HK-2 (cell line): Measurements from ENCODE around the gene KRT72.

Experiments
- DNase-seq: peaks from one replicate; pipeline ENCODE4 v3.0.0-alpha.2; 2018; ENCODE audit not compliant: unreplicated experiment

KRT72 gene

GRCh38 chr12:52578469-52578868 is 22.8 kb downstream of the KRT72 start:
- DNase-seq: no peak

DNA sequence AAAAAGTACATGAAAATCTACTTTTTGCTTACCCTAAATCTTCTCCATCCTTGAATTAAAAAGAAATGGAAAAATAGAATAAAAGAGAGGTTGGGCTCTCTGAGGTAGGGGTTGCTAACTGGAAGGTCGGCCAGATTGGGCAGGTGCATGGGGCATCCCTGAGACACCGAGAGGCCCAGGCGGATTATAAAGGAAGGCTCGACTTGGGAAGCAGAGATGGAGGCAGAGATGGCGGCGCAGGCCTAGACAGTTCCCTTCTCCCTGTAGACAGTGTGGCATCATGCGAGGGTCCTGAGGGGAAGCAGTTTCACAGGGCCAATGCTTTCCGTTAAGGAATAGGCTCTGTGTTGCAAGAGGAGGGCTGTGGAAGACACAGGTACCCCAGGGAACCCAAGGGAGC is 23.9 kb downstream of the KRT72 start:
- DNase-seq: no peak

DNA sequence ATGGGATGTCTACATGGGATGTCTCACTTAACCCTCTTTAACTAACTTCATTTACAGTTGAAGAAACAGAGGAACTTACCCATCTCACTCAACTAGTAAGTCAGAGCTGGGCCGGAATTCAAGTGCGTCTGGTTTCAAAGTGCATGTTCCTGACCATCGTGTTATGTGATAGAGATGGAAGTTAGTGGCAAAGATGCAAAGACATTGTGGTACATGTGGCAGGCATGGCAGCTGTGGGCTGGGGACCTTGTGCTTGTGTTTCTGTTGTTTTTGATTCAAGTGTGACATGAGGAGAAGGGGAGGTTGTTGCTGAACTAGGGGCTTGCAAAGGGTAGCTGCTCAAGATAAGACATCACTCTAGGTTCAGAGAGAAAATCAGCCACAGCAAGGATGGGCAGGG is 25.3 kb downstream of the KRT72 start:
- DNase-seq: no peak

DNA sequence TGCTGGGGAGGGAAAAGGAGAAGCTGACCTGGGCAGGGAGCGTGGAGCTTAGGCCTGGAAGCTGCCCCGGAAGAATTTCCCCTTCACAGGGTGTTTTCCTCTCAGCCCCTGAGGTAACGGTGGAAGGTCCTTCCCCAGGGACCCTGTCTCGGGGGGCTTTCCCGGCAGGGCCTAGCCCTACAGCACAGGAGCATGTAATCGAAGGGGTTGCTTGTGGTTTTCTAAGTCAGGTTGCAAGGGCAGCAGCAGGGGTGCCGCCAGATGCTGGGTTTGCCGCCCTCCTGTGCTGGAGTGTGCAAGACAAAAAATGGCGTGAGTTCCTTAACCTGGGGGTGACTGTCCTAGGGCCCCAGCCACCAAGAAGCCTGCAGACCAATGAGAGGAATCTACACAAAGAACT is 26.0 kb downstream of the KRT72 start:
- no peak for DNase-seq

- DNase-seq: no peak
These were observed 27.5 kb downstream of the KRT72 start, which contains the start of gene KRT74 for GRCh38 chr12:52573743-52574142. TSS of gene KRT74 (minus strand) at chr12:52573843. CDS start at chr12:52573777, 66 bp downstream.

DNA sequence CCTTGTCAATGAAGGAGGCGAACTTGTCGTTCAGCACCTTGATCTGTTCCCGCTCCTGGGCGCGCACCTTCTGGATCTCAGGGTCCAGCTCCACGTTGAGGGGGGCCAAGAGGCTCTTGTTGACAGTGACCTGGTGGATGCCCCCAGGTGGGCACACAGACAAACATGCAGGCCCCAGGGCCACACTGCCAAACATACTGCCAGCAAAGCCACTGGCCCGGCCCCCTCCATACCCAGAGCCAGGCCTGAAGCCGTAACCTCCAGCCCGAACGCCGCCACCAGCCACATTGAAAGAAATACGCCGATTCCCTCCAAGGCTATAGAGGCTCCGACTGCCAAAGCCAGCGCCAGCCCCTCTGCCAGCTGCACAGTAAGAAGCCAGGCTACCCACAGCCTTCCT is 28.0 kb downstream of the KRT72 start:
- DNase-seq: no peak

GRCh38 chr12:52570511-52570910 is 30.8 kb downstream of the KRT72 start:
- DNase-seq: no peak

DNA sequence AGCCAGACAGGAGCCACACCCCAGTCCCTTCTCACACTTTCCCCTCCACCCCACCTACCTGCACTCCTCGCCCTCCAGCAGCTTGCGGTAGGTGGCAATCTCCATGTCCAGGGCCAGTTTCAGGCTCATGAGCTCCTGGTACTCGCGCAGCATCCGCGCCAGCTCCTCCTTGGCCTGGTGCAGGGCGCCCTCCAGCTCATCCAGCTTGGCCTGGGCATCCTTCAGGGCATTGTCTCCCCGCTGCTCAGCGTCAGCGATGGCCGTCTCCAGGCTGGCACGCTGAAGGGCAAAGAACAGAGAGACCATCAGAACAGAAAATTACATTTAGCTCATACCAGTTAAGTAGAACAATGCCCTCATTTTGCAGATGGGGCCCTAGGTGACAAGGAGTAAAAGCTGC is 33.2 kb downstream of the KRT72 start:
- no peak for DNase-seq

DNA sequence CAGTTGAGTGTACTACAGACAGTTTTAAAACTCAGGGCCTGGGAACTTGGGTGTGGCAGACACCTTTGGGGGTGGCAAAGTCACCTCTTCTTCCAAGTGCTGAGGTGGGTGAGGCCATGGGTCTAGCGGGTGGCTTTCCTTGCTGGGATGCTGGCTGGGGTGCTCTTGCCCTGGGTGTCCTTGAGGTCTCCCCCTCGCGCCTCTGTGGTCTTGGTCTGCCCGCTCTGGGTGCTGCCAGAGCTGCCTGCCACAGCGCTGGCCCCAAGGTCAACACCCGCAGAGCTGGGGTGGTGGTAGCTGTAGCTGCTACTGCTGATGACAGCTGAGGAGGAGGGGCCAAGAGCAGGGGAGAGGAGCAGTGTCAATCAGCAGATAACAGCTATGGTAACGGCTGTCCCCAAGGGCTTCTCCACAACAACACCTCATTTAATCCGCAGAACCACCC is 34.4 kb downstream of the KRT72 start:
- no peak for DNase-seq

DNA sequence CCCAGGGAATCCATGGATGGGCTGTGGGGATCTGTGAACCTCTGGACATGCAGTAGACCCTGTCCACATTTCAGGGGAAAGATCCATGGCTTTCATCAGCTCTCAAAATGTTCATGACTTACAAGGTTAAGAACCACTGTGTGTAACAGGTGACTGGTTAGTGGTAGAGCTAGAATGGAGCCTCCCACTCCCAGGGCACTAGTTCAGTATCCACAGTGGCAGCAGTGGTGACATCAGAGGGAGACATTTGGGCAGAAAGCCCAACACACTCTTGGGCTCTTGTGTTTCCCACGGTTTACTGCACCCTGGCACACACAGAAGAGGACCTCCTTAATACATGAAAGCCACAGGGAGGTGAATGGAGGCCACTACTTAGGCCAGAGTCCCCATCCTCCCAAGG is 36.7 kb downstream of the KRT72 start:
- DNase-seq: no peak

DNA sequence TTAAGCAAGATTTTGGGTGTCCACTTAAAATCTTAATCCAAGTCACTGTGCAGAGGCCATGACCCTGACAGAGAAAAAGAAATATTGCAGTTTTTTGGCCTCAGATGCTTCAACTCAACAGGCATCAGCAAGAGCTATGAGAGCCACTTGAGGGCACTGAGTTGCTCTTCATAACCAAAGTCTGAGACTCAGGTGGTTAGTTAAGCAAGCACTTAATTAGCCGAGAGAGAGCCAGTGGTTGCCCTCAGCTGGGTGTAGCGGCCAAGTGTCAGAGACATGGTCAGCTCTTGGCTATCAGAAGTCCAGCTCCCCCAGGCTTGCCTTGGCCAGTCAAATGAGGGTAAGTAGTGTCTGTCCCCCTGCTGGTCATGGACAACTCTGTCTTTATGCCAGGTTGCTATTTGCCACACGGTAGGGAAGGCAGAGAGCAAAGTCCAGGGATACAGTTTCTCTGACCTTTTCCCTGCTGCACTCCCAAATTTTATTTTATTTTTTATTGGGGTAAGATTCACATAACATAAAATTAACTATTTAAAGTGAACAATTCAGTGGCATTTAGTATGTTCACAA is 39.3 kb downstream of the KRT72 start:
- DNase-seq: no peak

DNA sequence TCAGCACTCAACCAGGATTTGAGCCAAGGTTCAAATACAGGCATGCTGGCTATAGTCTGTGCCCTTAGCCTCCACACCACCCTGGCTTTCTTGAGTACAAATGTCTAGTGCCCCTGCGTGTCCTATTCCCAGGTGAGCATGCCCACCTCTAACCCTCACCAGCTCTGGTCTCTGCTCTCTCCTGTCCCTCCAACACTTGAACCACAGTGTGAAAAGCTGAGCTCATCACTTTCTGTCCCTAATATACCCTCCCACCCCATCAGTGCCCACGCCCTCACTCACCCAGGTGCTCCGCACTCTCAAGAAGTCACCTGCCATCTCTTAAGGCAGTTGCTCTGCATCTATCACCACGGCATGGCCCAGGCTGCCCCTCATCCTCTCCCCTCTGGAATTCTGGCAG is 41.3 kb downstream of the KRT72 start:
- DNase-seq: no peak

DNA sequence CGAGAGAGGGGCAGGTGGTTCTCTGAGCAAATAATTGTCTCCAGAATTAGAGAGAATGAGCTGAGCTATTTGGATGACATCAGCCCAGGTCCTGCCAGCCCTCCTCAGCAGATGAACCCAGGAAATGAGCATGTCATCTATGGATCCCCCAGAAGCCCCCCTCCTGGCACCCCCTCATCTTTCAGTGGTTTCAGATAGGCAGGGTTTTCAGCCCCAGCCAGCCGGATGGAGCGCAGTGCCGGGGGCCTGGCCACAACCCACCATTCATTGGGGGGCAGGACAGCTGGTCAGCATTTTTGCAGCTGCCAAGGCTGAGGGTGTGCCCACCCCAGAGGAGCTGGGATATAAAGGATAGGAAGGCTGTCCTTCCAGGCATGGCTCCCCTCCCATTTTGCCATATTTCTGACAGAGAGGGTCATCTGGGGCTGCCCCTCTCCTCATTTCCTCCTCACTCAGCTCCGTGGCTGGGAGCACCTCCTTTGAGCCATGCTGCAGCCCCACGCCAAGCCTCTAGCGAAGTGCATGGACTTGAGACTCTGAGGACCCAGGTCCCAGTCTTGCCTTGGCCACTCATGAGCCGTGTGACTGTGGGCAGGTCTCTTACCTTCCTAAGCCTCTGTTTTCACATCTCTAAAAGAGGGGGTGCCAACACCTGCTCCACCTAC is 42.4 kb downstream of the KRT72 start:
- no peak for DNase-seq

DNA sequence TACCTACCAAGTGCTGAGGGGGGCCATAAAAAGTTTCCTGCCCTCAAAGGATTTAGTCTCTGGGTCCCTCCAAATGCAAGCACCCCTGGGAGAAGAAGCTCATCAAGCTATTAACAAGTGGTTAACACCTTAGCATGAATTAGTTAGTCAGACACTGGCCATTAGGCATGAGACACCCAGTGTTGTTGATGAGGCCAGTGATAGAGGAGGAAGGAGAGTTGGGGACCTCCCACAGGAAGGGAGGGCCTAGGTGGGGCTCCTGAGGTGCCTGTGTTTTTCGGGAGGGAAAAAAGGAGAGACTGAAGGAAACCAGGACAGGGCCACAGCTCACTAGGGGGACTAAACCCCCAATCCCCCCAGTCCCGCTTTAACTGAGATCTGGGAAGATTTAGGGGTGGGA is 43.8 kb downstream of the KRT72 start:
- no peak for DNase-seq

GRCh38 chr12:52555577-52555976 is 45.7 kb downstream of the KRT72 start:
- no peak for DNase-seq

DNA sequence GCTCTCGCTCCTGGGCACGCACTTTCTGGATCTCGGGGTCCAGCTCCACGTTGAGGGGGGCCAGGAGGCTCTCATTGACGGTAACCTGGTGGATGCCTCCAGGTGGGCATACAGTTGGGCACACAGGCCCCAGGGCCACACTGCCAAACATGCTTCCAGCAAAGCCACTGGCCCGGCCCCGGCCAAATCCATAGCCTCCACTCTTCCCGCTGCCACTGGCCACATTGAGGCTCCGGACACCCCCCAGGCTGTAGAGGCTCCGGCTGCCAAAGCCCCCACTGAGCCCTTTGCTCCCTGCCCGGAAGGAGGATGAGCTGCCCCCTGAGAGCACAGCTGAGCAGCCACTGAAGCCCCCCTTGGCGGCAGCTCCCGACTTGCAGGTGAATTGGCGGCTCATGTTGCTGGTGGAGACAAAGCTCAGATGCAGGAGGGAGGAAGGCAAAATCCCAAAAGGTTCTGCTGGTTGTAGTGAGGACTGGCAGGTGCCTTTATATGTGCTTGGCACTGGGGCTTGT is 48.5 kb downstream of the KRT72 start, which contains the start of gene KRT71:
TSS of gene KRT71 (minus strand) at position 465 of the 515 bp plus-strand sequence. CDS start at position 397, 68 bp downstream.
- no peak for DNase-seq

- DNase-seq: no peak
These were observed 49.2 kb downstream of the KRT72 start for GRCh38 chr12:52552055-52552454.

GRCh38 chr12:52551216-52551865 is 49.9 kb downstream of the KRT72 start:
- DNase-seq: no peak

DNA sequence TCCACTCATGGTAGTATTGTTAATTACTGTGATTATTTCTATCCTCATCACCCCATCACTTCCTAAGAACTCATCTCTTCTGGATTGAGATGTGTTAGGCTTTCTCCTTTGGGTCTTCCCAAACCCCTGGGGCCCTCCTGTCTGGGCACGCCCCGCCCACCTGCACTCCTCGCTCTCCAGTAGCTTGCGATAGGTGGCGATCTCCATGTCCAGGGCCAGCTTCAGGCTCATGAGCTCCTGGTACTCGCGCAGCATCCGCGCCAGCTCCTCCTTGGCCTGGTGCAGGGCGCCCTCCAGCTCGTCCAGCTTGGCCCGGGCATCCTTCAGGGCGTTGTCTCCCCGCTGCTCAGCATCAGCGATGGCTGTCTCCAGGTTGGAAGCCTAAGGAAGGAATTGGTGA is 55.1 kb downstream of the KRT72 start:
- DNase-seq: no peak

DNA sequence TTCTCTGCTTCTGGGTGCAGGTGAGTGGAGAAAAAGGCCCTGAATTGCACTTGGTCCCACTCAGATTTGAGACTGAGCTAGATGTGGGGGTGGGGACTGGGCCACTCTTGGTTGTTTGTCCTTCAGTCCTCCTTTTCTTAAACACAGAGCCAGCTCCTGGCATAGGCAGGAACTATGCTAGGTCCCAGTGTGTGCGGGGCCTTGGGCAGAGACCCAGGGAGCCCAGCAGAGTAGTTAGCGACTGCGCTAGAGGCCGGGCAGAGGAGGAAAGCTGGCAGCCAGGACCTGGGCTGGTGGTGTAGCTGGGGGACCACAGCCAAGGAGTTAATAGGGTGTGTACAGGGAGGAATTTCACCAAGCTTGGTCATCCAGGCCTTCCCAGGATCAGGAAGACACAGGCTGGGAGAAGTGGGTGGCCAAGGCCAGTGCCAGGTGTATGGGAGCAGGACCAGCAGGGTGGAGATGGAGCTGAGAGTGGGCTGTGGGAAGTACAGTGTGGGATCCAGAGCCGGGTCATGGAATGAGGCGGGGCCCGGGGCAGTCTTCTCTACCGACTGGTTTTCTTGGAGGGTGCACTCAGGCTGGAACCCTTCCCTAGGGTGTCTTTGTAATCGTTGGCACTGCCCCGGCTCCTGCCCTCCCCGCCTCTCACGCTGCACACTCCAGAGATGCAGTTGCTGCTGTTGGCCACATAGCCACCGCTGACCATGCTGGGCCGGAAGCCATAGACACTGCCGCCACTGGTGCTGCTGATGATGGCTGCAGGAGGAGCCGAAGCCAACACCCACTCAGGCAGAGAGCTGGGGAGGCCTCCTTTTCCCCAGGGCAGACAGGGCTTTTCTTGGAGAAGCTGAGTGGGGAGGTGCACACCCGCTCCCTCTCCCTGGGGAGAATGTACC is 57.0 kb downstream of the KRT72 start:
- DNase-seq: no peak

- no peak for DNase-seq
These were observed 58.4 kb downstream of the KRT72 start for GRCh38 chr12:52542785-52543318.

DNA sequence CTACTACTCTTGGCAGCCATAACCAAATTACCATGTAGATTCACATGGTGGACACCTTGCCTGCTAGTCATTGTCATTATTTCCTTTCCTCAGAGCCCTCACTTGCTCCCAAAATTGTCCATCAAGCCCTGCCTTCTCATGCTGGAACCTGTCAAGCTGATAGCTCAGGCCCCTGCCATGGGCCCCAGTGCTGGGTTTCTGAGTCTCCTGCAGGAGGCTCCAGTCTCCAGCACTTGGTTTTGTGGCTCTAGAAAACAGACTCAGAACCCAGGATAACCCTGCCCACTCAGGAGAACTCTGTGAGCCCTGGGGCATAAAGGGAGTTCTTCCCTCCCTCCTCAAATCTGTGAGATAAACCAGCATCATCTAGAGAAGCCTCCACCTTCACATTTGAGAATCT is 59.1 kb downstream of the KRT72 start:
- DNase-seq: no peak
